ENCODE measurements around the gene PRMT7. TPM values are rescaled to one million over a fixed set of nuclear protein-coding genes. Genes with fewer than 3 reads are reported as not detected.

PRMT7 gene
- total RNA-seq, 2 experiments from 2014 or later: 80.4 to 85.1 TPM

- intact Hi-C loops (cut with micrococcal nuclease; ENCODE audit: unreplicated experiment): no loop called here
Measured at GRCh38 chr16:68356249-68356918, 45.6 kb downstream of the PRMT7 start.

GRCh38 chr16:68356919-68357286 lies 46.1 kb downstream of the PRMT7 start:
- Histone ChIP-seq H3K9me3 (ENCODE audit: low read length) (no peaks in the 10 kb centered on the region), H2AFZ (ENCODE audit: low read length) (no peak overlapping the region), H3K27ac (ENCODE audit: low read depth, low read length, poor library complexity, severe bottlenecking) (no peak overlapping the region), H3K9me2 (ENCODE audit: insufficient read depth, low read length) (no peaks in the 10 kb centered on the region), H3K4me2 (ENCODE audit: low read length) (no peak overlapping the region), H4K20me1 (ENCODE audit: insufficient read depth, low read length) (no peaks in the 10 kb centered on the region), H3K4me3 (ENCODE audit: low read depth, low read length, poor library complexity, severe bottlenecking) (no peak overlapping the region), H3K36me3 (ENCODE audit: insufficient read depth, low read length) (peaks cover 80% of the 10 kb centered on the region), H3K4me1 (ENCODE audit: insufficient read depth, low read length, poor library complexity, severe bottlenecking) (peaks cover 8% of the 10 kb centered on the region), H3K79me2 (ENCODE audit: insufficient read depth, low read depth, low read length) (no peaks in the 10 kb centered on the region)
- intact Hi-C loops (cut with micrococcal nuclease; ENCODE audit: unreplicated experiment): no loop called here
- DNase-seq (ENCODE audit: low spot score): no peak
- no peak for TF ChIP-seq EZH2phosphoT487 (IDR thresholded peaks at IDR 0.05; ENCODE audit: borderline replicate concordance, low read depth, low read length)
- ChIA-PET POLR2A (no interaction called here), CTCF (ENCODE audit: unreplicated experiment) (no interaction called here)
- no TSS peak for BruUV-seq (replicated peaks)

More at GRCh38 chr16:68356249-68356918, 45.6 kb downstream of the PRMT7 start:
- Histone ChIP-seq H3K79me2 (ENCODE audit: insufficient read depth, low read depth, low read length) (no peaks in the 10 kb centered on the region), H3K9me3 (ENCODE audit: low read length) (no peaks in the 10 kb centered on the region), H3K4me1 (ENCODE audit: insufficient read depth, low read length, poor library complexity, severe bottlenecking) (peaks cover 8% of the 10 kb centered on the region), H4K20me1 (ENCODE audit: insufficient read depth, low read length) (no peaks in the 10 kb centered on the region), H3K36me3 (ENCODE audit: insufficient read depth, low read length) (peaks cover 85% of the 10 kb centered on the region), H3K4me3 (ENCODE audit: low read depth, low read length, poor library complexity, severe bottlenecking) (no peak overlapping the region), H3K27ac (ENCODE audit: low read depth, low read length, poor library complexity, severe bottlenecking) (no peak overlapping the region), H2AFZ (ENCODE audit: low read length) (no peak overlapping the region), H3K9me2 (ENCODE audit: insufficient read depth, low read length) (no peaks in the 10 kb centered on the region), H3K4me2 (ENCODE audit: low read length) (no peak overlapping the region)
- DNase-seq (ENCODE audit: low spot score): peak; percentile 24
- no peak for TF ChIP-seq CTCF (conservative IDR thresholded peaks at IDR 0.05; ENCODE audit: low read length)
- TF ChIP-seq EZH2phosphoT487 (IDR thresholded peaks at IDR 0.05; ENCODE audit: borderline replicate concordance, low read depth, low read length): no peak
- ChIA-PET POLR2A (interaction anchor here (0.5 kb wide), 1 partner anchor 33 kb away, joined by 3 read pairs; no protein-coding TSS in a partner anchor), CTCF (ENCODE audit: unreplicated experiment) (no interaction called here)
- no TSS peak for BruUV-seq (replicated peaks)

- intact Hi-C loops (cut with micrococcal nuclease; ENCODE audit: unreplicated experiment): no loop called here
- peaks cover 74% of the 10 kb centered on the region for H3K36me3 ChIP-seq (ENCODE audit: insufficient read depth, low read length)
- H3K27ac ChIP-seq (ENCODE audit: low read depth, low read length, poor library complexity, severe bottlenecking): no peak overlapping the region
- BruUV-seq (replicated peaks): no TSS peak
- TF ChIP-seq CTCF (conservative IDR thresholded peaks at IDR 0.05; ENCODE audit: low read length) (no peak), EZH2phosphoT487 (IDR thresholded peaks at IDR 0.05; ENCODE audit: borderline replicate concordance, low read depth, low read length) (no peak)
- H2AFZ ChIP-seq (ENCODE audit: low read length): no peak overlapping the region
- no peaks in the 10 kb centered on the region for H3K9me3 ChIP-seq (ENCODE audit: low read length)
- H3K4me3 ChIP-seq (ENCODE audit: low read depth, low read length, poor library complexity, severe bottlenecking): no peak overlapping the region
- H3K9me2 ChIP-seq (ENCODE audit: insufficient read depth, low read length): no peaks in the 10 kb centered on the region
- no peak for DNase-seq (ENCODE audit: low spot score)
- H3K4me1 ChIP-seq (ENCODE audit: insufficient read depth, low read length, poor library complexity, severe bottlenecking): peaks cover 8% of the 10 kb centered on the region
- POLR2A ChIA-PET: no interaction called here
- H3K4me2 ChIP-seq (ENCODE audit: low read length): no peak overlapping the region
- H4K20me1 ChIP-seq (ENCODE audit: insufficient read depth, low read length): no peaks in the 10 kb centered on the region
- CTCF ChIA-PET (ENCODE audit: unreplicated experiment): no interaction called here
- H3K79me2 ChIP-seq (ENCODE audit: insufficient read depth, low read depth, low read length): no peaks in the 10 kb centered on the region
Measured at GRCh38 chr16:68357521-68357922, 46.7 kb downstream of the PRMT7 start.

Measured in OCI-LY7 (cell line).